ES-I3 (cell line): Measurements from ENCODE around the gene GALNT9.

Source experiments
- H3K36me3 ChIP-seq: 2 replicates; pipeline ENCODE4 v1.6.1; 2013; ENCODE audit warnings: mild to moderate bottlenecking, low read length, control low read depth, moderate library complexity; ENCODE audit not compliant: insufficient read depth
- H3K4me1 ChIP-seq: 2 replicates; pipeline ENCODE4 v1.6.1; 2013; ENCODE audit warnings: mild to moderate bottlenecking, control low read depth, low read length; ENCODE audit not compliant: insufficient read depth
- H3K9ac ChIP-seq: 2 replicates; pipeline ENCODE4 v1.6.1; 2013; ENCODE audit warnings: low read depth, mild to moderate bottlenecking, low read length, moderate library complexity
- H3K9me3 ChIP-seq: 2 replicates; pipeline ENCODE4 v1.6.1; 2013; ENCODE audit warnings: mild to moderate bottlenecking, low read length, moderate library complexity; ENCODE audit not compliant: control insufficient read depth, insufficient read depth

The GALNT9 gene

DNA sequence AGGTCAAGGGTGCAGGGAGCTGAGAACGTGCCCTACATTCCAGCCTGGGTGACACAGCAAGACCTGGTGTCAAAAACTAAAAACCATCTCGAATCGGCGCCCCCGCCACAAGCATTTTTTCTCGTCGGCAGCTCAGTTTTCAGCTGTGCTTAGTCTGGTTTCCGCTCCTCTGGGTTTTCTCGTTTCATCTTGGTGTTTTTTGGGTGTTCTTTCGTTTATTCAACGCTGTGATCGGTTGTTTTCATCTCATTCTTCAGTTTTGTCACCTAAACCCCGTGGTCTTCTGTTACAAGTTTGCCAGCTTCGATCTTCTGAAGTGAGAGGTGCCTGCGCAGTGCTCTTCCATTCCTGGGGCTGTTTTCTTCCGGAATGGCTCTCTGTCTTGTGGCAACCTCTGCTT, 143.7 kb downstream of the GALNT9 start:
- Histone ChIP-seq H3K36me3 (no peaks in the 10 kb centered on the region), H3K9ac (no peak overlapping the region), H3K9me3 (no peaks in the 10 kb centered on the region), H3K4me1 (0 out of 2 replicates have a peak, but pooled peaks cover 4% of the 10 kb centered on the region)

DNA sequence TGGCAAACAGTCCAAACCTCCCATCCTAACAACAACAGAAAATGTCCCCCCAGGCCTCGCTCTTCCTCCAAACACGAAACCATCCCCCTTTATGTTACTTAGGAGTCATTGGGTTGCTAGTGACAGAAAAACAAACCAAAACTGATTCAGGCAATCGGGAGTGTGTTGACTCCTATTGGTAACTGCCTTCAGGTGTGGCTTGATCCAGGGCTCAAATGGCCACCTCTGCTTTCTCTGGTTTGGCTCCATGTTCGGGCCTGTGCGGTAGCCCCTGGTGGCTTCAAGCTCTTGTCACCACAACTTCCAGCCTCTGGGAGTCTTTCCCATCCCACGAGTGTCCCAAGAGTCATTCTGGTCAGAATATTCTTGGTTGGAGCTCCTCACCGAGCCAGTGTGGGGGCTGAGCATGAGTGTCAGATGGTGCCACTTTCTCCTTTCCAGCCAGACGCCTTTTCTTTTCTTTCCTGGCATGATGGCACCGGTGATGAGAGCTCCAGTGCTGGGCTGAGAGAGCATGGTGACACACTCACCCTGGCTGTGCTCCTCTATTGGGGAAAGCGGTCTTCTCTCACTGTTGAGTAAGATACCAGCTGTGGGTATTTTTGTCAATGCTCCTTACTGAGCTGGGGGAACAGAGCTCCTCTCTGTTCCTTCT, 146.6 kb downstream of the GALNT9 start:
- Histone ChIP-seq H3K9me3 (no peaks in the 10 kb centered on the region), H3K36me3 (no peaks in the 10 kb centered on the region), H3K4me1 (no peaks in the 10 kb centered on the region), H3K9ac (no peak overlapping the region)

DNA sequence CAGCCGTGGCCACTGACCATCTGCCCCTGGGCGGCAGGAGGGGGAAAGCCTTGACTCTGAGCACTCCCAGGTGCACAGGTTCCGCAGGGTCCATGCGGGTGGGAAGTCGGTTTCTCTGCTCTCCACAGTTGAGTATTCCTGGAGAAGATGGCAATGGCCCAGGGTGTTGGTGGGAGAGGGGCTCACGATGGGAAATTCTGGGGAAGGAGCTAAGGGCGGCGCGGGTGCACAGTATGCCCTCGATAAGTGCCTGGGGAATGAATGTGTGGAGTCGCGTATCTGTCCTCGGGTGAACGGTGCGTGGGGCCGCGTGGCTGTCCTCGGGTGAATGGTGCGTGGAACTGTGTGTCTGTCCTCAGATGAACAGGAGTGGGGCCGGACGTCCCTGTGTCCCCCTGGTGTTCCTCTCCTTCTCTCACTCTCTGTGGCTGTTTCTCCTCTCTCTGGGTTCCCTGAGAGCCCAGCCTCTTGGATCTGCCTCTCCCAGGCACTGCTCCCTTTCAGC, 147.1 kb downstream of the GALNT9 start:
- H3K9me3 ChIP-seq = no peaks in the 10 kb centered on the region
- no peaks in the 10 kb centered on the region for H3K4me1 ChIP-seq

DNA sequence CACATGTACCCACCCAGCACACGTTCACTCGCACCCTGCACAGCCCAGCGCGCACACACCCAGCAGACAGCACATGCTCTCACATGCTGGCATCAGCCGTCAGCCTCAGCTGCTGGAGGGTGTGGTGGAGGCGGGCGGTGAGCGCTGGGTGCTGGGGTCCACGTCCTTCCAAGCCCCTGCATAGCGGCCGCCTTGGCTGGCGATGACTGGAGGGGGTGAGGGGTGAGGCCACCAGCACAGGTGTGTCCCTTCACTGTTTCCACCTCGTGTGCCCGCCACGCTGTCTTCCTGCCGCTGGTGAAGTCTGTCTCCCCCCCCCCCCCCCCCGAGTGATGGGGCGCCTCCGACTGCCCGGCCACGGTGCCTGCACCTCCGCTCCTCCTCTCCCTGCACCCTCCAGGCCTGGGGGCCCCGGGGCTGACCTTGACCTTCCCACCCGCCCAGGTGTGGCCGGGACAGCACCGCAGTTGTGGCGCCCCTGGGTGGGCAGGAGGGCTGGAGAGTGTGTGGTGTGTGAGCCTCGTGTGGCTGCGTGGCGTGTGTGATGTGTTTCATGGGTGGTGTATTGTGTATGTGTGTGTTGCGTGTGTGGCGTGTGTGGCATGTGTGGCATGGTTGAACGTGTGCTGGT, 147.7 kb downstream of the GALNT9 start:
- Histone ChIP-seq H3K4me1 (no peaks in the 10 kb centered on the region), H3K36me3 (no peaks in the 10 kb centered on the region), H3K9me3 (no peaks in the 10 kb centered on the region), H3K9ac (no peak overlapping the region)

More for the DNA sequence above, 147.1 kb downstream of the GALNT9 start:
- Histone ChIP-seq H3K9ac (no peak overlapping the region), H3K36me3 (no peaks in the 10 kb centered on the region)

DNA sequence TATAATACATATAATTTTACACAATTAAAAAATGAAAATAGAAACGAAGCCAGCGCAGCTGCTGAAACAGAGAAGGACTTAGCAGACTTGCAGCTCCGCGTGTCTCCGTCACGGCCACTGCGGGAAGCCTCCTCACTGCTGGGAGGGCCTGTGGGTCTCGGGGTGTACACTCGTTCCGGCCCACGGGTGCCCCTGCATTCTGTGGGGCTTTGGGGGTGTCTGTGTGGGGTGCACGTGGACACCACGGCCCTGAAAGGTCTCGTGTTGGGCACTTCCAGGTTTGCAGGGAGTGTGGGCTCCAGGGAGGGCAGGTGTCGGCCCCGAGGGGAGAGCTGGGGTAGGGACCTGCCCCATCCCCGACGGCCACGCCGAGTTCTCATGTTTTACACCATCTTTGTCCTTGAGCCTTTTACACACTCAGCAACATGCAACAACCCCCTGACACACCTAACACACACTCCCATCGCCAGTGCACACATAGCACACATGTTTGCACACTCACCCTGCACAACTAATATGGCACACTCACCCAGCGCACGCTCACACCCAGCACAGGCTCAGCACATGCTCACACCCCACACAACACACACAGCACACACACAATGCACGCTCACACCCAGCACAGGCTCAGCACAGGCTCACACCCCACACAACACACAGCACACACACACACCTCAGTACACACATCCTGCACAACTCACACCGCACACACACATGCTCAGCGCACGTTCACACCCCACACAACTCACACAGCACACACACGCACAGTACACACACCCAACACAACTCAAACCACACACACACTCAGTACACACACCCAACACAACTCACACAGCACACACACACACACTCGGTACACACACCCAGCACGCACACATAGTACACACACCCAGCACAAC, 148.5 kb downstream of the GALNT9 start:
- H3K4me1 ChIP-seq = no peaks in the 10 kb centered on the region
- no peaks in the 10 kb centered on the region for H3K36me3 ChIP-seq
- H3K9ac ChIP-seq = no peak overlapping the region
- no peaks in the 10 kb centered on the region for H3K9me3 ChIP-seq

DNA sequence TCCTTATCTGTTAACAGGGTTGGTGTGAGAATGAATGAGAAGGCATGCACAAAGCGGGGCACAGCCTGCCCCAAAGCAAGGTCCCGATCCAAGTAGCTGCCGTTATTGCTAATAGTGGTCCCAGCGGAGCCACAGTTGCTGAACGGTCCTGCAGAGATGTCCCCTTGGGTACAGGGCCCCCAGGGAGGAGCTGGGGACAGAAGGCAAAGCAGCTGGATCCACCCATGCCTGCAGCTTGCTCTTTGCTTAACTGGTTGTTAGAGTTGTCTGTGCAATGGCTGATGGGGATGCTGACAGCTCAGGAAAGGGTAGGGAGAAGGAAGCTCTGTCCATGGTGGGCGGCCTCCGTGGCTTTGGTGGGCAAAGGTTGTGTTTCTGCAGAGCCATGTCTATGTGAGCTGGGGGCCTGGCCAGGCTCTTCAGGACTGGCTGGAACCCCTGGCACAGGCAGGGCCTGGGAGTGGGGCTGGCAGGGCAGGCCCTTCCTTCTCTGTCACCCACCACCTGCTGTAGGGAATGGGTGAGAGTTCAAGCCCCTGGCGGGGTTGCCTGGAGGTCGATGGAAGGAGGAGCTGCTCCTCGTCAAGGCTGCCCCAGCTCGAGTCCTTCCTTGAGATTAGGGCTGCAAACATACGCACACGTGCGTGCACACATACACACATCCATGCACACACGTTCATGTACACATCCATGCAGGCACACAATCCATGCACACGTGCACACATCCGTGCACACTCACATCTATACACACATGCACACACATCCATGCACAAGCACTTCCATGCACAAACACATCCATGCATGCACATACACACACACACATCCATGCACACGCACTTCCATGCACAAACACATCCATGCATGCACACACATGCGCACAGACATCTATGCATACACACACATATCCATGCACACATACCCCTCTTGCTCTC, 149.7 kb downstream of the GALNT9 start:
- Histone ChIP-seq H3K9me3 (no peaks in the 10 kb centered on the region), H3K9ac (no peak overlapping the region), H3K36me3 (no peaks in the 10 kb centered on the region), H3K4me1 (no peaks in the 10 kb centered on the region)

DNA sequence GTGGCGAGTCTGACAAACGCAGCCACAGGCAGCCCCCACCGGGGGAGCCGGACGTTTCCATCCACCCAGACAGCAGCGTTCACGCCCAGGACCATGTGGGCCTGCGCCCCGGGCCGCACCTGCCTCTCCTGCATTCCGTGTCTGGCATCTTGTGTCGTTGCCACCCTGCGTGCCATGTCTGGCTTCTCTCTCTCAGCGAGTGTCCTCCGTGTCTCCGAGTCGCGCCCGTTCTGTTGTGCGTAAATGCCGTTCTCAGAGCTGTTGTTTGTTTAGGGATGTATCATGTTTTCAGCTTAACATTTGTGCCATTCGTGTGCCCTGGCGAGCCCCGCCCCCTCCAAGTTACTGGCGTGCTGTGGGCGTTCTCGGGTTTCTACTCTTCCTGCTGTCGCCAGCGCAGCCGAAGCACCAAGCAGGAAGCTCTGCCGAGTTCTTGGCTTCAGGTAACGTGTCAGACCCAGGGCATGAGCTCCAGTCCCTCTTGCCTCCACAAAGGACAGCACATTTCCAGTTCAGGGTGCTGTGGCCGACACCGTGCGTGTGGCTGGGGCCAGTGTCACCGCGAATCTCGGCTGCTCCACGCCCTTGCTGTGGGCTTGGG, 150.5 kb downstream of the GALNT9 start:
- Histone ChIP-seq H3K9ac (no peak overlapping the region), H3K36me3 (no peaks in the 10 kb centered on the region), H3K9me3 (no peaks in the 10 kb centered on the region), H3K4me1 (no peaks in the 10 kb centered on the region)

DNA sequence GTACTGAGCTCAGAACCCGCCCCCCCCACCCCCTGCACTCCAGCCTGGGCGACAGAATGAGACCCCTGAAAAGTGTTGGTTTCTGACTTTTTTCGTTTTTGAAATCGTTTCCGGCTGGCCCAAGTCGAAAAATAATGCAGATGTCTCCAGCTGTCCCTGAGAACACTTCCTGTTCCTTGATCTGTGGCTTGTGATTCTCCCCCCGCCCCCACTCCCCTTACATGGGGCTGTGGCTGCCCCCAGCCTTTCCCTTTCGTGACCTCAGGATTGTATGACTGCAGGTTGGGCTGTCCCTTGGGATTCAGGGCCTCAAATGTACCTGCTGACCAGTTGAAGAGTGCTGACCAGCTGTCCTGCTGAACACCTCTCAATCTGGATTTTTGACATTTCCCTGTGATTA, 151.1 kb downstream of the GALNT9 start:
- Histone ChIP-seq H3K36me3 (no peaks in the 10 kb centered on the region), H3K9me3 (no peaks in the 10 kb centered on the region), H3K9ac (no peak overlapping the region), H3K4me1 (no peaks in the 10 kb centered on the region)

DNA sequence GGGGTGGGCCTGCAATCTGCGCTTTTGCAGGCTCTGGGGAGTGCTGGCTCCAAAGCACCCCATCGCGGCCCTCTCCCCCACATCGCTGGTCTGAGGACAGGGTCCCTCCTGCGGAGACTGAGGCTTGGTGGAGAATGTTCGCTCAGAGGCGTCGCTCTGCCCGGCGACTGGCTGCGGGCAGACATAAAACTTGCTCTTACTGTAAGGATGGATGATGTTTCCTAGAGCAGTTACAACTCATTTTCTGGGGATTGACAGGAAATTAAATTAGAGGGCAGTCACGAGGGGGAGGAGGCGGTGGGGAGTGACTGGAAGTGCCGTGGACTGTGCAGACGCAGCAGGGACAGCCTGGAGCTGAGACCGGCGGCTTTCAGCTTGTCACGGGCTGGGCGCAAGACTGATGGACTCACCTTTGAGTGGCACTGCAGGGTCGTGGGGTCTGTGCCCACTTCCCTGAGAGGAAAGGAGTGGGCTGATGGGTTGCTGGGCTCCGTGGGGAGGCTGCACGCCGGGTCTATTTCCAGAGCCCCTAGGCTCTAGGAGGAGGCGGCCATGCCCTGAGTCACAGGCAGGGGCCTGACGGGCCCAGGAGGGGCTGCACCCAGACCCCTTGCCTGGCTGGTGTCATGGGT, 152.4 kb downstream of the GALNT9 start:
- H3K4me1 ChIP-seq = no peaks in the 10 kb centered on the region
- no peaks in the 10 kb centered on the region for H3K9me3 ChIP-seq

DNA sequence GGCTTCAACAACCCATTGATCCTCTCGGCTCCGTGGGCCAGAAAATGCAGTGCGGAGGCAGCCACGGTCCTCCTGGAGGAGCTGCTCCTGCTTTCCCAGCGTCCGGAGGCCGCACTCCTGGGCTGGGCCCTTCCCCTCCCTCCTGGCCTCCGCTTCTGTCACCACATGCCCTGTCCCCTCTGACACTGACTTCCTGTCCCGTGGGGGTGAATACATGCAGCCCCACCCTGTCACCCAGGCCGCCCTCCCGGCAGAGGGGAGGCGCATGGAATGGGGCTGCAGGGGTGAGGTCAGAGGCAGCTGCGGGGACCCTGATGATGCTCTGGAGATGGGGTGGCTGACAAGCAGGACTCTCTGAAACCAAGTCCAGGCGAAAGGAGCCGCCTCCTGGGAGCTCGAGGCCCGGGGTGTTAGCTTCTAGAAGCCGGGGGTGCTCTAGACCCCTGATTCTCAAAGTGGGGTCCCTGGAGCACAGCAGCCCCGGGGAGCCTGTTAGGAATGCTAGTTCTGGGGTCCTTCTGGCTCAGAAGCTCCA, 152.9 kb downstream of the GALNT9 start:
- no peak overlapping the region for H3K9ac ChIP-seq
- H3K4me1 ChIP-seq = no peaks in the 10 kb centered on the region
- no peaks in the 10 kb centered on the region for H3K36me3 ChIP-seq
- no peaks in the 10 kb centered on the region for H3K9me3 ChIP-seq

More for the DNA sequence above, 152.4 kb downstream of the GALNT9 start:
- Histone ChIP-seq H3K9ac (no peak overlapping the region), H3K36me3 (no peaks in the 10 kb centered on the region)

DNA sequence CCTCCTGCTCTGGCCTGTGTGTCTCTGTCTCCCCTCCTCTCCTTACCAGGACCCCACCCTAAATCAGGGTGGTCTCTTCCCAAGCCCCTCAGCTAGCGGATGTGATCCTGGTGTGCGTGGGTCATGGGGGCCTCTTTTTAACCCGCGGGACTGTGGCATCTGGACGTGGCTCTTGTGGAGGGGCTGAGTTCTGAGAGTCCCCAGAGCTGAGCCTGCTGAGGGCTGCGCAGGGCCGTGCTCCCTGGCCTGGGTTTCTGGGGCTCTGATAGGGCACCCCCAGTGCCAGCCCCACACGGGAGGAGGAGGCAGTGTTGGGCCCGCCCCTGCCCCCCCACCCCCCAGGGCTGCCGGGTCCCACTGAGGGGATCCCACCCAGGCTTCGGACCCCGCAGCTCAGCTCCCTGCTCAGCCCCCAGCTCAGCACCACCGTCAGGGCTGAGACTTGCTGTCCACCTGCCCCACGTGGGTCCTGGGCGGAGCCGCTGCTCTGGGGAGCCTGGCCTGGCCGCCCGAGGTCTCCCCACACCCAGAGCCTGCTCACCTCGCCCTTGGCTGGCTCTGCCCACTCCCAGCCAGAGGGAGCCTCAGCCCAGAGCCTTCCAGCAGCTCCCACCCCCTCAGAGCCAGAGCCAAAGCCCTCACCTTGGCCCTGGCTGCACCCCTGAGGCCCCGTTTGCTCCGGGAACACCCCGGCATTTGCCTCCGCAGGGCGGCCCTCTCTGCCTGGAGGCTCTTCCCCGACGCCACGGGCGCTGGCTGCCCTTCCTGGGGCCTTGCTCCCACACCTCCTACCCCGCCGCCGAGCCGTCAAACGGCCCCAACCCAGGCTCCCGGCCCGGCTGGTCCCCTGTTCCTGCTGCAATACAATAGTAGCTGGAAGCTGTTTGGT, 153.6 kb downstream of the GALNT9 start:
- Histone ChIP-seq H3K9me3 (no peaks in the 10 kb centered on the region), H3K4me1 (no peaks in the 10 kb centered on the region), H3K36me3 (no peaks in the 10 kb centered on the region), H3K9ac (no peak overlapping the region)

DNA sequence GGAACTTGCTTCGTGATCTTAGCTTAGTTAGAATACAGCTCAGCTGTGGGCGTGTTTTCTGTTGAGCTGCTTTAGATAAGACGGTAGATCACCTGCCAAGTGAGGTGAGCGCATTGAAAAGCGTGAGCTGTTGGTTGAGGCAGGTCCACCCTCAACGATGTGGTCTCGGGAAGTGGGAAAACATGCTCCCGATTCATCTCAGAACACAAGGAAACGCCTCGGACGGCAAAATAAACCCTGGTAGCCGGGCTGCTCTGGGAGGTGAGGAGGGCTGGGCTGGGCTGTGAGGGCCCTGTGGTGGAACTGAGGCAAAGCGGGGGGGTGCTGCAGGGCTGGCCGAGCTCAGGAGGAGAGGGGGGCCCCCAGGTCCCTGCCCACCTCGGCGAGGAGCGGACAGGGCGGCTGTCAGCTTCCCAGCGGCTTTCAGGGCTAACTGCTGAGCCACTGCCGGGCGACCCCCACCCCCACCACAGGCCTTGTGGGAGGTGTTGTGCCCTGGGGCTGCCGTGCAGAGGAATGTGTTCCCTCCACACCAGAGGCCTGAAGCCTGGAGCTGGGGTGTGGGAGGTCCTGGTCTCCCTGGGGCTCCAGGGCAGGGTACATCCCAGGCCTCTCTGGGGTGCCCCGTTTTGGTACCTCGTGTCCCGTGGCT, 154.4 kb downstream of the GALNT9 start:
- Histone ChIP-seq H3K9me3 (no peaks in the 10 kb centered on the region), H3K4me1 (no peaks in the 10 kb centered on the region; the same call in 1 of the 2 replicates), H3K36me3 (no peaks in the 10 kb centered on the region), H3K9ac (no peak overlapping the region)
